ENCODE data around the gene ZFP62. TPM values are rescaled to one million over a fixed set of nuclear protein-coding genes. Genes with fewer than 3 reads are reported as not detected.

ZFP62 gene
- total RNA-seq, 1 experiment from 2014 or later = 16.2 TPM

DNA sequence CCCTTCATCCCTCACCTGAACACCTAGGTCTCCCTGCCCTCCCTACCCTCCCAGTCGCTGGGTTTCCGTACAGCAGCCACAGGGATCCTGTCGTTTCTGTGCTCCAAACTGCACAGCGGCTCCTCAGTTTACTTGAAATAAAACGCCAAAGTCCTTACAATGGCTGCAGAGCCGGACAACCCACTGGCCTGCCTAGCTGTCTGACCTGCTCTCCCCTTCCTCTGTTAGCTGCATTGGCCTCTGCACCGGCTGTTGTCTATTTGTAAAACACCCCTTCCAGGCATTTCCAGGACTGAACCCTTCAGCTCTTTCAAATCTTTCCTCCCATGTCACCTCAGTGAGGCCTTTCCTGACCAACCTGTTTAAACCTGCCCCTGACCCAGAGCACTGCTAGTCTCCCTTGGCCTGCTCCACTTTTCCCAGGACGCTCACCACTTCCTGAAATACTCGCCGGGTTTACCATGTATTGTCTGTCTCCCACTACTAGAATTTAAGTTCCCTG is 49.4 kb downstream of the ZFP62 start:
- DNase-seq (ENCODE audit: low read depth) = no peak

DNA sequence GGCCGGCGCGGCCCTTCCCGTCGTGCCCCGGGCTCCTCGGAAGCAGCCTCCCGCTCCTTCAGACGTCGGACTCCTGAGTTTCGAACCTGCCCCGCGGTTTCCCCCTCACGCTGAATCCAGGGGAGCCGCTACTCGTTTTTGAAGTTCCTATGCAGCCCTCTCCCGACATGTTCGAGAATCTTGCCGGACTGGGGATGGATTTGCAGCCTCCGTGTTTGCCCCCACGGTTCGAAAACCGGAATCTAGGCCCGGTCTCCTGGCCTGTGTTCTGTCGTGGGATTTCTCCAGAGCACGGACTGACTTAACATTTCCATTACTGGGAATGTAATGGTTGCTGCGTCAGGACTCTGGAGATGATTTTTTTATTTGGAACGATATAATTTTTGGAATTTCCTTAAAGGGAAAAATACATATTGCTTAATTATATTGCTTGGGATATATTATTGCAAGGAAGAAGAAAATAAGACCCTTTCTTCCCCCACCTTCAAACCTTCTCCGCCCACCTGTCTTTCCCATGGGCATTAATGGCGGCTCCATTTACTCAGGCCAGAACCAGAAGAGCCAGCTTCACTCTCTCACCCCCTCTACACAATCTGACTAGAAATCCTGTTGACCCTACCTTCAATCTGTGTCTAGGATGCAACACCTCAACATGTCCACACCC is 50.0 kb downstream of the ZFP62 start:
- no peak for DNase-seq (ENCODE audit: low read depth)

DNA sequence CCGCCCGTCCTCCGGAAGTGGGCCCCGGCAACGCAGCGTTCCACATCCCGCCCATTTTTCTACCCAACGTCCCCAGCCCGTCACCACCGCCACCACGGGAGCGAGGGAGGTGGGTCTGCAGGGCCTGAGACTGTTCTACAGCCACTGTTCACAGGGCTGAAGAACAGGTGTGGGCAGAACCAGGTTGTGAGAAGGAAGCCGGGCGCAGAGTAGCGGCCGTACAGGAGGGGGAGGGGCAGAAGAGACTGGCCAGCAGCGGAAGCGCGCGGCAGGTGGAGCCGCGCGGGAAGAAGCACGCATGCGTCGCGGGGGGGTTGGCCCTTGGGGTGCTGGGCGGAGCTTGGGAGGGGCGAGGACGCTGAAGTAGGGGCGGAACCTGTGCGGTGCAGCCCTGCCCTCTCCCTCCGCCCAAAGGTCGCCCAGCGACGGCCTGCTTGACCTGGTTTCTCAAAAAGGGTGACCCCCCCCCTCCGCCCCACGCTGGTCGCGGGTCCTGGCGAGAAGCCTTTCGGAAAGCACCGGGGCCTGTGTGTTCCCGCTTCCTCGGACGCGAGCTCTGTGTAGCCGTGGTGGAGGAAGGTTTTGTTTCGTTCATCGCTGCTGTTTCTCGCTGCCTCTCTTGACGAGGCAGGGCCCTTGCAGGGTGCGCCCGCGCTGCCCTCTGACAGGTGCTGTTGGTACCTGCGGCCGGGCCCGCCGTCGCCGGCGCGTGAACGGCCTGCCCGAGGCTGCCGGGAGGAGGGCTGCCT is 50.7 kb downstream of the ZFP62 start:
- DNase-seq (ENCODE audit: low read depth) = peak; percentile 88

DNA sequence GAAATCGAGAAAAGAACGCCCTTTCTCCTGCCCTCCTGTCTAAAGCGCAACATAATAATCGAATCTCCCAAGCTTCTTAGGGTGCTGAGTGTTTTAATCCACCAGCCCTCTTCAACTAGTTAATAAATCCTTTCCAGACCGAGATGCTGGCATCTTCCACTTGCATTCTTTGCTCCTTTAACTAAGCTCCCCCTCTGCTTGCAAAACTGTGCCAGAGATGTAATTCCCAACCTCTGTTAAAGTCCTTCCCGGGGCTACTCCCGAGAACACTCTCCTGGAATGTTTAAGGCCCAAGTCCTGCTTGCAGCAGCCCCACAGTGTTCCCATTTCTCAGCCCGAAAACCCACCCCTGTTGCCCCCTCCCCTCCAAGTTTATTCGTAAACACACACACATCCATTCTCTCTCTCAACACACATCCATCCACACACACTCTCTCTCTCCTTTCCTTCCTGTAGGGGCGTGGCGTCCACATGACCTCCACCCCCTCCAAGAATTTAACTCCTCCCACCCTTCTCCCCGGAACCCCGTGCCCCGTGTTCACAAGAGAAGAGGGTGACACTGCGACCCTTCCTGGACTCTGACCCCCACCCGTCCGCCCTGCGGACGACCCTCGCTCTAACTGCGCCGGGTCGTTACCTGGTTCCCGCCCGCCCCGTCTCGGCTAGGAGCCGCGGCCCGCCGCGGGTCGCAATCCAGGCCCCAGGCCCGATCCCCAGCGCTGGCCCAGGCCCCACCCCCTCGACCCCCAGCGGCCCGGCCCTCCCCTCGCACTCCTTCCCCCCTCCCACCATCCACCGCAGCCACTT is 51.5 kb downstream of the ZFP62 start:
- peak; percentile 89 for DNase-seq (ENCODE audit: low read depth)

DNA sequence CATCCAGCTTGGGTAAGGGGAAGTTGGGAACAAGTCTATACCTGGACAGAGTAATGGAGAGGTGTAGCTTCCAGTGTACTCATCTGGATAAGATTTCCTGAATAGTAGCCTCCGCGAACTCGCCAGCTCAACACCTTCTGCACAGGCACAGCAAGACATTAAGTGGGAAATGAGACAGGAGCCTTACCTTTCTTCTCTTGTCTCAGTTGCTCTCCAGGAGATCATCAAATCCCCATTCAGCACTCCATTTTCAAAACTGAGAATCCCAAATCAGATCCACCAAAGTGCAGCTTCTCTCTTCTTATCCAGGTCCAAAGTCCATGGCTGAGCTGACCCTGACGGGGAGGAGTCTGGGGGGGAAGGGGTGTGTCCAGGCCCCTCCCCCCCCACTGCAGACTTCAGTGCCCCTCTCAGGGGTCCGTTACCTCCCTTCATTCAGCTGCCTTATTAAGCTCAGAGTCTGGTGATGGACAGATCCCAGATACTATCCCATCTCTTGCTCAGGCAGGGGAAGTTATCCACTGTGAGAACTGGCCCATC is 52.5 kb downstream of the ZFP62 start:
- DNase-seq (ENCODE audit: low read depth) = no peak

DNA sequence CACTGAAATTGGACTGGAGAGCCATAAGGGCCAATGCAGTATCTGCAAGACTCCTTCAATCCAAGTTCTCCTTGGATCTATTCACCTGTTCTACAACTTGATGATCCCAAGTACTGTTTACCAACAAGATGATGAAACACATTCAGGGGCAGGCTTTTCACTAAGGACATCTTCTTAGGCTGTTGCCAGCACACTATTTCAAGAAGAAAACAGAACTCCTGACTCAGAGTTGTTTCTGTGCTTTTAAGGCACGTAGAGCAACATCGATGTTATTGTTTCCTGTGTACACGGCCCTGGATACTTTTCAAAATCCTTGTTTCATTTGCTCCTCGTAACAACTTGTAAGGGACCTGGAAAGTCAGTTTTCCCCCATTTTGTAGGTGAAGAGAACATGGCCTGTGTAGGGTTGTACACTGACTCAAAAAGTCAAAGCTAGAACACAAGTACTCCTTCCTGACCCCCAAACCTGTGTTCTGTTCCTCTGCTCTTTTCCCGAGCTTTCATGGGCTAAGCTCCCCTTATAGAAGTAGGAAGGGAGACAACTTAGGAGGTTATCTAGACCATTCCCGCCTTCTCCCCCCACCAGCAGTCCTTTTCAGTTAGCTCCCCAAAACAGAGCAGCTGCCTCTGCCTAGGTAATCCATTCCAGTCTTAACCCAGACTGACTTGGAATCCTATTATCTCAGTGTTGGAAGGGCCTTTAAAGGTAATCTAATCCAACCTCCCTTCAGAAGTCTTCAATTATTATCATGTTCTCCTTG is 53.2 kb downstream of the ZFP62 start:
- no peak for DNase-seq (ENCODE audit: low read depth)

DNA sequence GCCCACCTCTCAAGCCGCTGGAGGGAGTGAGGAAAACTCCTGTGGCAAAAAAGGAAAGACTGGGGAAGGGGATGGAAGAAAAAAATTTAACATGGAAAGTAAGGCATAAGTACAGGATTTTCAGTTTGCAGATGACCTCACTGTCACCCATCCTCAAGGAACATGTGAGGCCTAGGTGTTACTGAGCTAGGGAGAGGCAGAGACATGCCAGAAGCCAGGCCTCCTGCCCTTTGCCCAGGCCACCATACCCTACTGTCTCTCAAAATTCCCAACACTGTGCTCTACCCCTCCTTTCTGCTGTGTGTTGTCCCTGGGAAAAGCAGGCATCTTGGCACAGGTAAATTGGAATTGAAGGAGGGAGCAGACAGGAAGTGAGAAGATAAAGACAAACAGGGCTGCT is 54.0 kb downstream of the ZFP62 start:
- no peak for DNase-seq (ENCODE audit: low read depth)

DNA sequence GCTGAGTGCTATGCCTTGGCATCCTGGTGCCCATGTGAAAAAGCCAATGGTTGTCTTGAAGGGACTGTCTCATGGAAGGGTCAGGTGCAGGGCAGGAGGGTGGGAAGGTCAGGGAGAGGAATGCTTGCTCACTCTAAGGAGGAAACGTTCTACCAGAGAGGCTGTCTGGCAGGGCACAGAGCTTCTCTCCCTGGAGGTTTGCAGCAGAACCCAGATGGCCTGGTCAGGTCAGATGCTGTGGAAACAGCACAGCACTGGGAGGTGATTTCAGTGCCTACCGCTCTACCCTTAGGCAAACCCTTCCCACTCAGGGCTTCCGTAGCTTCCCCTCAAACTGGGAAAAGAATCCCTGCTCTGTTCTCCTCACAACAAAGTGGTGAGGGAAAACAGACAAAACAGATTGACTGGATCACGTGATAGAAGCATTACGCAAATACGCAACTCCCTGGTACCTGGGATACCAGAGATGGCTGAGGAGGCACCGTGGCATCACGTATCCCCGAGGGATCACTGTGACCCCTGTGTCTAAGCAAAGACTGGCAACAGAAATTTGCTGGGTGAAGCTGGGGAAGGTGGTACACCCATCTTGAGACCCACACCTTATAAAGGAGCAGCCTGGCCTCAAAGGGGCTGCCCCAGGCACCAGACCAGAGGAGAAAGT is 54.6 kb downstream of the ZFP62 start:
- DNase-seq (ENCODE audit: low read depth) = no peak

DNA sequence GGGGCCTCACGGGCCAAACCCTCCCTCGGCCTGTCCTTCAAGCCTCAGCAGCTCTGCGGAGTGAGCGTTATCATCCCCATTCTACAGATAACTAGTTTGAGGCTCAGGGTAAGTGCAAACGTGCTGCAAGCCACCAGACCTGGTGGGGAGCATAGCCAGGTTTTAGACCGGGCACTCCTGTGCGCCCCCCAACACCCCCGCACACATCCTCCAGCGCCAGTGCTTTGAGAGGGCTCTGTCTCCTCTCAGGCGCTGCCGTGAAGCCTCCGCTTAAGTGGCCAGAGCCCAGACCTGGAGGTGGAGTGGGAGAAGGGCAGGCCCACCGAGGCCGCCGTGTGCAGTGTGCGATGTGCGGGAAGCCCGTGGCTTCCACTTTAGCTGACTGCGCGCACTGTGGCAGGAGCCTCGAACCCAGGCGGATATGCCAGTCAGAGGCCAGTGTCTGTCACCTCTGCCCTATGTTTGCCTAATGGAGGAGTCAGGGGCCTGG is 56.9 kb downstream of the ZFP62 start:
- DNase-seq (ENCODE audit: low read depth) = no peak

DNA sequence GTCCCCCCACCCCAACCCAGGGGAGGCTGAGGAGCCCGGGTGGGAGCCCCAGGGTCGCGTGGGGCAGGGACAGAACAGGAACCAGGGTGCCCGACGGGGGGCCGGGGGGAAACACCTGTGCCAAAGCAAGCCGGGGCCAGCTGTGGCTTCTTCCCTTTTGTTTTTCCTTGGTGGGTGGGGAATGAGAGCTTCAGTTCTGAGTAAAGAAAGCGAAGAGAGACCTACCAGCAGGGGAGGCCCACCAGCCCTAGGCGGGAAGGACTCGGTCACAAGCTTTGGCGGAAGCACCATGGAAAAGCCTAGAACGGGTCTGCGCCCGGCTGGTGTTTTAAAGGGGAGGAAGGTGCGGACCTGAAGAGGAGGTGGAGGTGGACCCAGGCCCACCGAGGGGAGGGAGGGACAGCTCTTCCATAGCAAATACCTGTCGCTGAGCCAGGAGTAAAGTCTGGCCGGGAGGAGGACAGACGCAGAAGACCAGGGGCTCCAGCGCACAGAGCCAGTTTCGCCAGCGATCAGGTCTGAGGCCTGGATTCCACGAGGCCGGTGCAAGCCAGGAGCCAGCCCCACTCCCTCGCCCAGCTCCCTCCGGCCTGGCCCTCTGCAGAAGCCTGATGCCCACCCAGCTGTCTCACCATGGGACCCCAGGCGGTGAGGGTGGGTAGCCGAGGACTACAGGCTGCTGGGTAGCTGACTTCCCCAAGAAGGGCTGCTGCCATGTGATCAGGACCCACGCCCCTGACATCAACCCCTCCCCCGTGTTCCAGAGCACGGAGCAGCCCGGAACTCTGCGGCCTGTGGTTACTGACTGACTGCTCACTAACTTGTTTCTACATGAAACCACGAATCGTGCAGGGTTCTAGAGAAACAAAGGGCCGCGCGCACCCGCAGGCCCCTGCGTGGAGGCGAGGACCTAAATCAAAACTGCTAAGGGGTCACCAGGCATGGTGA is 57.6 kb downstream of the ZFP62 start:
- no peak for DNase-seq (ENCODE audit: low read depth)

DNA sequence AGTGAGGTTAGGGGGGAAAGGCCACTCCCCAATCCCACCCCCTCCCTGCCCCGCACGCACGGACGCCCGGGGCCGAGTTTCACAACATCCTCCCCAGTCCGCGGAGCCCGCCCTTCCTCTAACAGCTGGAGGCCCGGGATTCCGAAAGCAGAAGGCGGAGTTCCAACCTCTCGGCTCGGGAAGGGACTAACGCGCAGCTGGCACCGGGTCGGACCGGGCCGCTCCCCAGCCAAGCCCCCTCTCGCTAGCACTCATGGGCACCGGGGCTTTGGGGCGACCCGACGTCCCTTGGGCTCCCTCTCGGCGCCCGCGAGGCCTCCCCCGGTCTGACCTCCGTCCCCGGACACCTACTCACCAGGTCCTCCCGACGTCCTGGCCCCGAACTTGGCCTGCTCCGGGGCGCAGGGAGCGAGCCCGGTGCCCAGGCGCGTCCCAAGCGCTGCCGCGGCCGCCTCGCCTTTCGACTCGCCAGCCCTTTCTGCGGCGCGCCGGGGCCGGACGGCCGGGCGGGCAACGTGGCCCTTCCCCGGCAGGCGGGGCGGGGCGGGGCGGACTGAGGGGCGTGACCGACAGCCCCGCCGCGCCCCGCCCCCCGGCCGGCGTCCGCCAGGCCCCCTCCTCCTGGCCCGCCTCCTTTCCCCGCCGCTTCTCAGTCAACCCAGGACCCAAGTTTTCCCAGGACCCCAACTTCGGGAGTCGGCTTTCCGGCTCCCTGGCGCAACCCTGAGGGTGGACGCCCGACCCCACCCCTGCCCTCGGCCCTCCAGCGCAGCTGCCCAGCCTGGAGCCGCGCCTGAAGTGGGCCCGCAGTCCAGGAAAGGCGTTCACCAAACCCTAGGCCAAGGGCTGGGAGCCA is 58.5 kb downstream of the ZFP62 start, which contains the start of gene MGAT1:
Gene MGAT1 (minus strand): TSS at position 482 of the 856 bp plus-strand sequence. CDS start 9,835 bp downstream, outside the sequence.
- DNase-seq (ENCODE audit: low read depth) = peak; percentile 58

DNA sequence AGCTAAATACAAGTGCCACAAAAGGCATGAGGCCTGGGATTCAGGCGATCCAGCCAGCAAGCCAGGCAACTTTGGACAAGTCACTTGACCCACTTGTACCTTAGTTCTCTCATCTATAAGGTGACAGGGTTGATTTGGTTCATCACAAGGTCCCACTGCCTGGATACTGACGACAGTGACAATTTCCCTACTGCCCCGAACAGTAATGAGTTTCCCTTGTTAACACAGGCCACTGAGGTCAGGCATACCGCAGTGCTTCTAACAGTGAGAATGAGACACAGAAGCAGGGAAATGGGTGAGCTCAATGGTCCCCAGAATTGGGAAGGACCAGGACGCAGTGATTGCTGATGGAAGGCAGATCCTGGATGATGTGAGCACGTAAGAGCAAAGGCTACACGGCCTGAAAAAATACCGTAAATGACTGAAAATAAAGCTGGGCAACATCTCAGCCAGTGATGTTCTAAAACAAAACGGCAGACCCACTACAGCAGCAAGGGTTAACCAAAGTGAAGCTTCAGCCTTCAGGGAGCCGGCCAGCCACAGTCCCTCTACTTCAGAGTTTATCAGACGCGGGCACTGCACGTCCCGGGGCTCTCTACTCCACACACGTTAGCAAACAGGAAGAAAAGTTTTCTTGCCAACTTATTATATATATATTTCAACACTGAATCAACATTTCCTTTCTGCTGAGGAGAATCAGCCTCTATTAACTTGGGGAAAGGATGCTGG is 59.3 kb downstream of the ZFP62 start:
- DNase-seq (ENCODE audit: low read depth) = no peak

DNA sequence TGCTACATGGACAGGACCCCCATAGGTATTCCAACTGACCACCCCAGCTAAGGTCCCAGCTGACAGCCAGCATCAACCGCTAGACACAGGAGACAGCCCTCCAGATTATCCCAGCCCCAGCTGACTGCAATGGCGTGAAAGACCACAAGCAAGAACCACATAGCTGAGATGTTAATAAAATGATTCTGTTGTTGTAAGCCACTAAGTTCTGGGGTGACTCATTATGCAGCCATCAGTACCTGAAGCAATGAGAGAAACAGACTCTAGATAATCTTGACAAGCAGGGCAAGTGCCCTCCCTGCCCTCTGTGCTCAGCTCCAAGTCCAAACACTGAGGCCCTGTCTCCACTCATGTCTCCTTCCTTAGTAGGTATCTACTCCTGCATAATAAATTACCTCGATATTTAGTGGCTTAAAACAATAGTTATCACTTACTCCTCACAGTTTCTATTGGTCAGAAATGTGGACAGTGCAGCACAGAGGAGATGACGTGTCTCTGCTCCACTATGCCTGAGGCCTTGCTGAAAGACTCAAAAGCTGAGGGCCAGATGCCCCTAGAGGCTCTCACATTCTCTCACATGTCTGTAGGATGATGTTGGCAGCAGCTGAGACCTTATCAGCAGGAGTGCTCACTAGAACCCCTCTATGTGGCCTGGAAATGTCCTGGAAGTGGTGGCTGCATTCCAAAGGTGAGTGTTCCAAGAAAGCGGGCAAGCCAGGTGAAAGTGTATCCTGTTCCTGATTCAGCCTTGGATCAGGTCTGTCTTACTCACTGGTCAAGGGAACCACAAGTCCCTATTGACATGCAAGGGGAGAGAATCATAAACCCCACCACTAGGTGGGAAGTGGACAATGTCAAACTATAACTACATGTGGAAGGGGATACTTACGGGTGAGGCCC is 60.9 kb downstream of the ZFP62 start:
- peak; percentile 71 for DNase-seq (ENCODE audit: low read depth)

DNA sequence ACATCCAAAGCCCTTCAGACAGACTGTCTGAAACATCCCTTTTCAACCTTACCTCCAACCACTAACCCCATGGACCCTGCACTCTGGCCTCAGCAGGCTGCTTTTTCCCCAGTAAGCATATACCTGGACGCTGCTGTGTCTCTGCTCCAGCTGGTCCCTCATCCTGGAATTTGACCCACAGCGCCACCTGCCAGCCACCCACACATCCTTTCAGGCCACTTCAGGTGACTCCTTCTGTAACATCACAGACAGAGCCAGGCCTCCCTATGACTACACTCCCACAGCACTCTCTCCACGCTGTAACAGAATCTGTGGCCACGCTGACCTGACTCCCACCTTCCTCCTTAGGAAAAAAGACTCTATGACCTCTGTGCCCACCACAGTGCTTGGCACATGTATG is 61.9 kb downstream of the ZFP62 start:
- DNase-seq (ENCODE audit: low read depth) = no peak

DNA sequence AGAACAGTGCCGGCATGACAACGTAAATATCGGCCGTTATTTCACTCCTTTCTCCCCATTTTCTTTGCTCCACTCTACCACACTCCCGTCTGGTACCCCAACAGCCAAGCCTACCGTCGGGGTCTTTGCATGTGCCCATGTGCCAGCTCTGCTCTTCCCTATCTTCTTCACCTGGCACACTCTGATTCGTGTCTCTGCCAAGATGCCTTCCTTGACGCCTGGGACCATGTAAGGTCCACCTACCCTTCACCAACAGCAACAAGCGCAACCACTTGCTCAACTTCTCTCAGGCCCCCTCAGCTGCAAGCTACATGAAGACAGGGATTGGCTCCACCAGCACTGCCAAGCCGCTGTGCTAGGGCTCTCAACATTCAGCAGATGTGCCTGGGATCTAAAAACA is 62.9 kb downstream of the ZFP62 start:
- no peak for DNase-seq (ENCODE audit: low read depth)

All from HT1080 (cell line).